SK-N-SH treated with all-trans-retinoic acid at 6 μM for 48 hours (cell line): ENCODE measurements around the gene RBM12.

Source experiments
- ATAC-seq: fragments of 200-7000 bp; cut with Tn5 transposase; 3 replicates; pipeline ENCODE4 v1.9.1; 2020; ENCODE audit warnings: mild to moderate bottlenecking, moderate library complexity
- ARNTL ChIP-seq: fragments of 450-650 bp; formaldehyde crosslinking; IDR thresholded peaks from 2 replicates; pipeline ENCODE4 v1.5.0; 2020; ENCODE audit warnings: low read depth, mild to moderate bottlenecking, moderate library complexity, borderline replicate concordance
- BACH2 ChIP-seq: fragments of 250-450 bp; sonication (Bioruptor Pico); IDR thresholded peaks from 2 replicates; pipeline ENCODE4 v1.9.0; 2021; ENCODE audit warnings: mild to moderate bottlenecking, borderline replicate concordance
- CREB5 ChIP-seq: fragments of 250-450 bp; sonication (Bioruptor Pico); IDR thresholded peaks from 2 replicates; pipeline ENCODE4 v1.5.1; 2020; ENCODE audit warnings: low read depth, mild to moderate bottlenecking, moderate library complexity
- CSDC2 ChIP-seq: fragments of 250-450 bp; sonication (Bioruptor Pico); IDR thresholded peaks from 2 replicates; pipeline ENCODE4 v1.5.0; 2020; ENCODE audit warnings: mild to moderate bottlenecking, moderate library complexity
- CSRNP3 ChIP-seq: fragments of 250-450 bp; sonication (Bioruptor Pico); IDR thresholded peaks from 2 replicates; pipeline ENCODE4 v1.5.1; 2021; ENCODE audit warnings: mild to moderate bottlenecking, moderate library complexity
- ESRRG ChIP-seq: fragments of 250-450 bp; sonication (Bioruptor Pico); IDR thresholded peaks from 2 replicates; pipeline ENCODE4 v1.6.1; 2021; ENCODE audit warnings: mild to moderate bottlenecking
- GLIS3 ChIP-seq: fragments of 250-450 bp; sonication (Bioruptor Pico); IDR thresholded peaks from 2 replicates; pipeline ENCODE4 v1.5.0; 2020; ENCODE audit warnings: mild to moderate bottlenecking, moderate library complexity
- ISL1 ChIP-seq: fragments of 250-450 bp; sonication (Bioruptor Pico); IDR thresholded peaks from 2 replicates; pipeline ENCODE4 v2.1.2; 2022; ENCODE audit warnings: mild to moderate bottlenecking, moderate library complexity
- OSR1 ChIP-seq: fragments of 250-450 bp; sonication (Bioruptor Pico); IDR thresholded peaks from 2 replicates; pipeline ENCODE4 v1.8.0; 2022; ENCODE audit warnings: moderate library complexity, mild to moderate bottlenecking, inconsistent platforms
- PPARA ChIP-seq: fragments of 250-450 bp; sonication (Bioruptor Pico); IDR thresholded peaks from 2 replicates; pipeline ENCODE4 v1.5.0; 2020; ENCODE audit warnings: mild to moderate bottlenecking, borderline replicate concordance
- RARB ChIP-seq: fragments of 250-450 bp; sonication (Bioruptor Pico); IDR thresholded peaks from 2 replicates; pipeline ENCODE4 v1.8.0; 2021; ENCODE audit warnings: mild to moderate bottlenecking, moderate library complexity
- TCF4 ChIP-seq: fragments of 250-450 bp; sonication (Bioruptor Pico); IDR thresholded peaks from 2 replicates; pipeline ENCODE4 v1.8.0; 2021; ENCODE audit warnings: mild to moderate bottlenecking, moderate library complexity, borderline replicate concordance
- TOX ChIP-seq: fragments of 250-450 bp; sonication (Bioruptor Pico); IDR thresholded peaks from 2 replicates; pipeline ENCODE4 v1.8.0; 2021; ENCODE audit warnings: mild to moderate bottlenecking, moderate library complexity, borderline replicate concordance
- TSHZ2 ChIP-seq: fragments of 250-450 bp; sonication (Bioruptor Pico); IDR thresholded peaks from 2 replicates; pipeline ENCODE4 v1.5.0; 2020; ENCODE audit warnings: mild to moderate bottlenecking, moderate library complexity
- ZC3H10 ChIP-seq: fragments of 250-450 bp; sonication (Bioruptor Pico); IDR thresholded peaks from 2 replicates; pipeline ENCODE4 v1.5.1; 2021; ENCODE audit warnings: mild to moderate bottlenecking, moderate library complexity
- ZFP3 ChIP-seq: fragments of 250-450 bp; sonication (Bioruptor Pico); IDR thresholded peaks from 2 replicates; pipeline ENCODE4 v1.5.0; 2020; ENCODE audit warnings: mild to moderate bottlenecking, moderate library complexity
- ZFP30 ChIP-seq: fragments of 450-650 bp; formaldehyde crosslinking; IDR thresholded peaks from 2 replicates; pipeline ENCODE4 v1.5.0; 2022; ENCODE audit warnings: mild to moderate bottlenecking, moderate library complexity
- ZNF8 ChIP-seq: fragments of 450-650 bp; formaldehyde crosslinking; IDR thresholded peaks from 2 replicates; pipeline ENCODE4 v1.5.0; 2020; ENCODE audit warnings: mild to moderate bottlenecking, moderate library complexity
- TF ChIP-seq, protein P1 (sequence below): fragments of 250-450 bp; sonication (Bioruptor Pico); IDR thresholded peaks from 2 replicates; pipeline ENCODE4 v1.8.0; 2021; ENCODE audit warnings: low read depth, mild to moderate bottlenecking, moderate library complexity, borderline replicate concordance
- TF ChIP-seq, protein P2 (sequence below): fragments of 250-450 bp; sonication (Bioruptor Pico); IDR thresholded peaks from 2 replicates; pipeline ENCODE4 v1.8.0; 2020; ENCODE audit warnings: mild to moderate bottlenecking, moderate library complexity, borderline replicate concordance

Gene RBM12

DNA sequence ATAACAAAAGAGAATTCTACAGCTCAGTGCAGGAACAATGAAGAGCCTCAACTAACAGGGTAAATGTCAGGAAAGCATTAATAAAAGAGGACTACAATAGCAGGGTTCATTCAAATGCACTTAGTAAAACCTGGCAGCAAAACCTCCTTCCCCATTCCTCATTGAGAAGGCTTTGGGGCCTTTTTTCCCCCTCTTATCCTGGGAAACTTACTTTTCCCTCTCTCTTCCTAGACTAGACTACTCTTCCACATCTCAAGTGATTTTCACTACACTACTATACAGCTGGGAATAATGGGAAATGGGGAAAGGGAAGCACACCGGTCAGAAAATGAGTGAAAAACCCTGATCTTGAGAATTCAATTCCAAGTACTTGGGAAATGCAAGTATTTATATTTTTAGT is 44.6 kb upstream of the RBM12 start:
- peak; percentile 27; the same call in 1 of the 3 replicates for ATAC-seq

GRCh38 chr20:35708502-35708901 is 43.8 kb upstream of the RBM12 start:
- no peak; the same call in none of the 3 replicates for ATAC-seq
- TF ChIP-seq PPARA (CRISPR knock-in tag), result no peak
- no peak for TF ChIP-seq ZNF8
- TF ChIP-seq, protein P1, sequence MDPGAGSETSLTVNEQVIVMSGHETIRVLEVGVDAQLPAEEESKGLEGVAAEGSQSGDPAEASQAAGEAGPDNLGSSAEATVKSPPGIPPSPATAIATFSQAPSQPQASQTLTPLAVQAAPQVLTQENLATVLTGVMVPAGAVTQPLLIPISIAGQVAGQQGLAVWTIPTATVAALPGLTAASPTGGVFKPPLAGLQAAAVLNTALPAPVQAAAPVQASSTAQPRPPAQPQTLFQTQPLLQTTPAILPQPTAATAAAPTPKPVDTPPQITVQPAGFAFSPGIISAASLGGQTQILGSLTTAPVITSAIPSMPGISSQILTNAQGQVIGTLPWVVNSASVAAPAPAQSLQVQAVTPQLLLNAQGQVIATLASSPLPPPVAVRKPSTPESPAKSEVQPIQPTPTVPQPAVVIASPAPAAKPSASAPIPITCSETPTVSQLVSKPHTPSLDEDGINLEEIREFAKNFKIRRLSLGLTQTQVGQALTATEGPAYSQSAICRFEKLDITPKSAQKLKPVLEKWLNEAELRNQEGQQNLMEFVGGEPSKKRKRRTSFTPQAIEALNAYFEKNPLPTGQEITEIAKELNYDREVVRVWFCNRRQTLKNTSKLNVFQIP (CRISPR knock-in tag), result no peak
- no peak for TF ChIP-seq CREB5 (CRISPR knock-in tag)
- TF ChIP-seq ZC3H10, result no peak
- TF ChIP-seq TSHZ2, result no peak

More for the DNA sequence above, 44.6 kb upstream of the RBM12 start:
- TF ChIP-seq ZC3H10 (no peak), CSDC2 (CRISPR knock-in tag) (no peak), GLIS3 (CRISPR knock-in tag) (no peak), CREB5 (CRISPR knock-in tag) (no peak), TOX (CRISPR knock-in tag) (no peak), ZFP3 (CRISPR knock-in tag) (no peak), ZFP30 (CRISPR knock-in tag) (no peak), ARNTL (no peak), RARB (CRISPR knock-in tag) (no peak), ISL1 (CRISPR knock-in tag) (no peak), CSRNP3 (CRISPR knock-in tag) (no peak), ESRRG (CRISPR knock-in tag) (no peak), TCF4 (CRISPR knock-in tag) (no peak), TSHZ2 (no peak), OSR1 (CRISPR knock-in tag) (no peak), BACH2 (CRISPR knock-in tag) (no peak), ZNF8 (no peak), PPARA (CRISPR knock-in tag) (no peak)
- TF ChIP-seq, protein P2, sequence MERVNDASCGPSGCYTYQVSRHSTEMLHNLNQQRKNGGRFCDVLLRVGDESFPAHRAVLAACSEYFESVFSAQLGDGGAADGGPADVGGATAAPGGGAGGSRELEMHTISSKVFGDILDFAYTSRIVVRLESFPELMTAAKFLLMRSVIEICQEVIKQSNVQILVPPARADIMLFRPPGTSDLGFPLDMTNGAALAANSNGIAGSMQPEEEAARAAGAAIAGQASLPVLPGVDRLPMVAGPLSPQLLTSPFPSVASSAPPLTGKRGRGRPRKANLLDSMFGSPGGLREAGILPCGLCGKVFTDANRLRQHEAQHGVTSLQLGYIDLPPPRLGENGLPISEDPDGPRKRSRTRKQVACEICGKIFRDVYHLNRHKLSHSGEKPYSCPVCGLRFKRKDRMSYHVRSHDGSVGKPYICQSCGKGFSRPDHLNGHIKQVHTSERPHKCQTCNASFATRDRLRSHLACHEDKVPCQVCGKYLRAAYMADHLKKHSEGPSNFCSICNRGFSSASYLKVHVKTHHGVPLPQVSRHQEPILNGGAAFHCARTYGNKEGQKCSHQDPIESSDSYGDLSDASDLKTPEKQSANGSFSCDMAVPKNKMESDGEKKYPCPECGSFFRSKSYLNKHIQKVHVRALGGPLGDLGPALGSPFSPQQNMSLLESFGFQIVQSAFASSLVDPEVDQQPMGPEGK (CRISPR knock-in tag), result no peak
- TF ChIP-seq, protein P1 (CRISPR knock-in tag), result no peak
